LNCaP clone FGC (cell line): Measurements from ENCODE around the gene C22orf23.

Source experiments
- DNase-seq: peaks from one replicate; pipeline ENCODE4 v3.0.0-alpha.2; 2011; ENCODE audit warnings: low read depth
- H3K4me3 ChIP-seq: 2 replicates; pipeline ENCODE4 v1.5.1; 2011; ENCODE audit warnings: mild to moderate bottlenecking, low read depth, low read length, control low read depth
- TF ChIP-seq, protein P1 (sequence below): IDR thresholded peaks from 2 replicates; pipeline ENCODE4 v1.5.1; 2012; ENCODE audit warnings: mild to moderate bottlenecking; ENCODE audit not compliant: control insufficient read depth, insufficient read depth; ENCODE audit errors: extremely low read depth

C22orf23 gene

GRCh38 chr22:37953437-37954179, at the start of gene C22orf23, which contains the start of gene POLR2F:
Gene C22orf23, minus strand, starts transcription at chr22:37953601. Its CDS starts 452 bp downstream, at chr22:37953149.
Gene POLR2F, plus strand, starts transcription at chr22:37953699. Its CDS starts 89 bp downstream, at chr22:37953788.
- TF ChIP-seq, protein P1, sequence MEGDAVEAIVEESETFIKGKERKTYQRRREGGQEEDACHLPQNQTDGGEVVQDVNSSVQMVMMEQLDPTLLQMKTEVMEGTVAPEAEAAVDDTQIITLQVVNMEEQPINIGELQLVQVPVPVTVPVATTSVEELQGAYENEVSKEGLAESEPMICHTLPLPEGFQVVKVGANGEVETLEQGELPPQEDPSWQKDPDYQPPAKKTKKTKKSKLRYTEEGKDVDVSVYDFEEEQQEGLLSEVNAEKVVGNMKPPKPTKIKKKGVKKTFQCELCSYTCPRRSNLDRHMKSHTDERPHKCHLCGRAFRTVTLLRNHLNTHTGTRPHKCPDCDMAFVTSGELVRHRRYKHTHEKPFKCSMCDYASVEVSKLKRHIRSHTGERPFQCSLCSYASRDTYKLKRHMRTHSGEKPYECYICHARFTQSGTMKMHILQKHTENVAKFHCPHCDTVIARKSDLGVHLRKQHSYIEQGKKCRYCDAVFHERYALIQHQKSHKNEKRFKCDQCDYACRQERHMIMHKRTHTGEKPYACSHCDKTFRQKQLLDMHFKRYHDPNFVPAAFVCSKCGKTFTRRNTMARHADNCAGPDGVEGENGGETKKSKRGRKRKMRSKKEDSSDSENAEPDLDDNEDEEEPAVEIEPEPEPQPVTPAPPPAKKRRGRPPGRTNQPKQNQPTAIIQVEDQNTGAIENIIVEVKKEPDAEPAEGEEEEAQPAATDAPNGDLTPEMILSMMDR, result no peak
- peak; percentile 82 for DNase-seq
- H3K4me3 ChIP-seq, result peak within 1 kb of the TSS; percentile 99

DNA sequence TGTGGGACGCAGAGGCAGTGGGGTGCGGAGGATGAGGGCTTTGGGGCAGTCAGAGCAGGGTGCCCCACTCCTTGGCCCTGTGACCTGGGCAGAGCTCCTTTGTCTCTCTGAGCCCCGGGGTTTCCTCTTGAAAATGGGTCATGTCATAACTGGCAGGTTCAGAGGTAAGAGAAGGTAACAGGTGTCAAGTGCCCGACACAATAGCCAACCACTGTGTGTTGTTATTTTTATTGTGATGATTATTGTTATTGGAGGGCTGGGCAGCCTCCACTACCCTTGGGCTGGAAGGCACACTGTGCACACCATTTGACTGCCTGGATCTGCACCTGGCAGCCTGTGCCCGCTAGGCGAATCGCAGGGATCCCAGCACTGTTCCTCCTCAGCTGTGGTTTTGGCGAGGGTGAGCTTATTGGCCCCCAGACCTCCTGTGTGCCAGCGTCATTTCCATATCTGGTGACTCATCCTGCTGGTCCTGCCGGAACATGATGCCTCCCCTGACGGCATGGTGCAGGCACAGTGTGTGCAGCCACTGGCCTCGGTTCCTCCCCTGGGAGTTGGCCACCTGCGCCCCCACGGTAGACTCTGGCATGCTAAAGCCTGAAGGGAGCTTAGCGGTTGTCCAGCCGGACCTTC, 46.4 kb upstream of the C22orf23 start:
- TF ChIP-seq, protein P1, result no peak
- H3K4me3 ChIP-seq, result no peak overlapping the region
- DNase-seq, result no peak

DNA sequence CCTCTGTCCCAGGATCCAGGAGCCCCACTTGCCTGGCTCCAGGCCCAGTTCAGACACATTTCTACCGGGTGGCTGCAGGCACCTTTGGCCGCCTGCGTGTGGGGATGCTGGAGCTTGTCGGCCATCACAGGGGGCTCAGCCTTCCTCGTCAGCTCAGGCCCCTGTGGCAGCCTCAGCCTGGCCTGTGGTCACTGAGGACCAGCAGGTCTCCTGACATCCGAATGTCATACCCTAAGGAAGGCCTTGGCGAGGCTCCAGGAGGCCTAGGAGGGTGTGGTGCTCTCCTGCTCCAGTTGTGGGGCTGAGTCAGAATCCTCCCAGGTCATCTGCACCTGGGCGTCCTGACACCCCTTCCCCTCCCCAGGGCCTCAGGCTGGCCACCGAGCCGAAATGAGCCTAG, 45.8 kb upstream of the C22orf23 start:
- H3K4me3 ChIP-seq, result no peak overlapping the region
- no peak for DNase-seq
- TF ChIP-seq, protein P1, result no peak

DNA sequence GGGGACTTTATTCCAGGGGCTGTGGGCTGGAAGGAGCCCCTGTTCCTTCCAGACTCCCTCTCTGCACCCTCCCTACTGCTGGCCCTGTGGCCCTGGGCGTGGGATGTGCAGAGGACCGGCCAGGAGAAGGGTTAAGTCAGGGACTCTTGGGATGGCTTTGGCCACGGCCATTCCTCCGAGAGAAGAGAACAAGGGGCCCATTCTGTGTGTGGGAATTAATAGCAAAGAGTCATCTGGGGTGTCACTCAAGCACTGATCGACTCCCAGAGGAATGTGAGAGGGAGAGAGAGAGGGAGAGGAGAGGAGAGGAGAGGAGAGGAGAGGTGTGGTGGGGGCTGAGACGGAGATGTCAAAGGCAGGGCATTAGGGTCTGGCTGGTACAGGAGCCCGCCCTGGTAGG, 45.1 kb upstream of the C22orf23 start:
- H3K4me3 ChIP-seq, result no peak overlapping the region
- TF ChIP-seq, protein P1, result no peak
- DNase-seq, result no peak

GRCh38 chr22:37996515-37997246, 43.3 kb upstream of the C22orf23 start:
- no peak for DNase-seq
- H3K4me3 ChIP-seq, result no peak overlapping the region
- TF ChIP-seq, protein P1, result no peak

DNA sequence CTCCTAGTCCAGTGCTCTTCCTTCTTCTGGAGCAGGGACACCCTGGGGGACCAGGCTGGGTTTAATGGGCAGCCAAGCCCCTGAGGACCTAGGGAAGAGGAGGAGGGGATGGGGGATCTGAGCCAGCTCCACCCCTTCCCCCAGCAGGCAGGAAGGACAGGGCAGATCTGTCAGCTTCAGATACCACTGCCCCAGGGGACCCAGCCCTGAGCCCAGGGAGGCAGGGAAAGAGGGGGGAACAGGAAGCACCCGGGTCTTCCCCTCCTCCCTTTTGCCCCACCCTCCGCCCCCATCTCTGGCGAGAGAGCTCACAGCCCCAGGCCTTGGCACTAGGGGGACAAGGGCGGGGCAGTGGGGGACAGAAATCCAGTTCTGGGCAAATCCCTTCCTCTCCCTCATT, 42.7 kb upstream of the C22orf23 start:
- TF ChIP-seq, protein P1, result no peak
- DNase-seq, result no peak
- H3K4me3 ChIP-seq, result no peak overlapping the region
